B cell (primary cell): ENCODE data around the gene ZCCHC7. TPM values are rescaled to one million over a fixed set of nuclear protein-coding genes. Genes with fewer than 3 reads are reported as not detected.
"Not testable (repeated sequence)": the region's sequence is repeated elsewhere in the genome, so short reads cannot be mapped to it uniquely, and the experiment has no call there.

Experiments
- ATAC-seq: fragments of 200-7000 bp; cut with Tn5 transposase; one replicate; pipeline ENCODE4 v1.10.0; 2021; ENCODE audit warnings: low read depth, mild to moderate bottlenecking, moderate number of reproducible peaks, moderate library complexity
- CTCF ChIA-PET: fragments of 350-600 bp; sonication (Branson Sonifier 250); formaldehyde crosslinking; loops from one replicate; lab custom pipeline; 2021; ENCODE audit warnings: antibody characterized with exemption, inconsistent platforms; lab: Charles Lee
- POLR2A ChIA-PET: fragments of 350-600 bp; sonication (Branson Sonifier 250); formaldehyde crosslinking; loops from one replicate; lab custom pipeline; 2021; ENCODE audit warnings: antibody characterized with exemption; lab: Charles Lee
- DNase-seq: peaks from one replicate; pipeline ENCODE4 v3.0.0; 2013
- H2AFZ ChIP-seq: 2 replicates; pipeline ENCODE4 v1.6.1; 2012; ENCODE audit warnings: mild to moderate bottlenecking, low read depth, low read length; ENCODE audit not compliant: insufficient read depth, poor library complexity, severe bottlenecking
- H3K27ac ChIP-seq, 2 donors: 1 replicate in 1 of 2; 2 replicates in 1 of 2; pipeline ENCODE4 v1.5.1; 2012 to 2013; ENCODE audit warnings: low read length in 2 of 2, mild to moderate bottlenecking in 2 of 2, moderate library complexity in 1 of 2
- H3K27me3 ChIP-seq, 4 experiments: fragments of 200-600 bp in 1 of 4; sonication (generic) in 1 of 4; replicated peaks in 1 of 4; 1 replicate in 2 of 4; 2 replicates in 2 of 4; pipeline versions ENCODE4 v1.6.1 to v1.7.0; 2013 to 2016; ENCODE audit warnings: low read length in 3 of 4, mild to moderate bottlenecking in 2 of 4, mixed read lengths in 1 of 4, moderate library complexity in 1 of 4; ENCODE audit not compliant: insufficient read depth in 4 of 4, control insufficient read depth in 3 of 4; ENCODE audit errors: control extremely low read depth in 1 of 4
- H3K36me3 ChIP-seq, 2 experiments: replicated peaks in 1 of 2; 1 replicate in 1 of 2; 2 replicates in 1 of 2; pipeline versions ENCODE4 v1.6.1 to v1.7.1; 2013; ENCODE audit warnings: low read length in 1 of 2; ENCODE audit not compliant: insufficient read depth in 2 of 2, control insufficient read depth in 1 of 2; ENCODE audit errors: control extremely low read depth in 1 of 2, extremely low read depth in 1 of 2
- H3K4me1 ChIP-seq, 2 donors: fragments of 200-600 bp in 1 of 2; sonication (generic) in 1 of 2; 1 replicate in 1 of 2; 2 replicates in 1 of 2; pipeline versions ENCODE4 v1.5.1 to v1.6.1; 2013 to 2017; ENCODE audit warnings: low read length in 2 of 2; ENCODE audit not compliant: control insufficient read depth in 2 of 2, insufficient read depth in 2 of 2
- H3K4me2 ChIP-seq: replicated peaks from 2 replicates; pipeline ENCODE3; 2012; ENCODE audit warnings: mild to moderate bottlenecking, low read depth, low read length; ENCODE audit not compliant: poor library complexity, severe bottlenecking
- H3K4me3 ChIP-seq, 5 experiments: fragments of 200-600 bp in 1 of 5; sonication (generic) in 1 of 5; 1 replicate in 3 of 5; 2 replicates in 2 of 5; pipeline versions ENCODE4 v1.5.1 to v1.7.0; 2011 to 2016; ENCODE audit warnings: low read length in 4 of 5, mild to moderate bottlenecking in 4 of 5, low read depth in 2 of 5, control low read depth in 1 of 5, moderate library complexity in 1 of 5; ENCODE audit not compliant: insufficient read depth in 1 of 5; ENCODE audit errors: control extremely low read depth in 1 of 5, extremely low read depth in 1 of 5
- H3K79me2 ChIP-seq: fragments of 200-600 bp; sonication (generic); one replicate; pipeline ENCODE4 v1.6.0; 2016; ENCODE audit warnings: low read length; ENCODE audit not compliant: control insufficient read depth, insufficient read depth
- H3K9ac ChIP-seq: fragments of 200-600 bp; sonication (generic); 2 replicates; pipeline ENCODE4 v1.6.1; 2017; ENCODE audit warnings: mild to moderate bottlenecking, low read length, moderate library complexity
- H3K9me3 ChIP-seq, 3 donors: one replicate each; pipeline versions ENCODE4 v1.6.1 to v1.7.1; 2013; ENCODE audit warnings: low read length in 2 of 3; ENCODE audit not compliant: control insufficient read depth in 2 of 3, insufficient read depth in 1 of 3; ENCODE audit errors: control extremely low read depth in 1 of 3
- H4K20me1 ChIP-seq: 2 replicates; pipeline ENCODE4 v1.6.0; 2012; ENCODE audit warnings: mild to moderate bottlenecking, low read length; ENCODE audit not compliant: insufficient read depth, control insufficient read depth, poor library complexity, severe bottlenecking
- H3K27ac Mint-ChIP-seq: one replicate; pipeline ENCODE4 v1.8.0; 2021; ENCODE audit warnings: mixed read lengths
- H3K27me3 Mint-ChIP-seq: one replicate; pipeline ENCODE4 v1.8.0; 2021; ENCODE audit warnings: mixed read lengths
- H3K4me1 Mint-ChIP-seq: one replicate; pipeline ENCODE4 v1.8.0; 2021; ENCODE audit warnings: mixed read lengths
- H3K4me3 Mint-ChIP-seq: one replicate; pipeline ENCODE4 v1.8.0; 2021; ENCODE audit warnings: mixed read lengths
- H3K9me3 Mint-ChIP-seq: one replicate; pipeline ENCODE4 v1.8.0; 2022; ENCODE audit warnings: mixed read lengths; ENCODE audit not compliant: insufficient read depth
- CTCF ChIP-seq: fragments of 200-600 bp; IDR thresholded peaks from one replicate; pipeline ENCODE4 v1.8.0; 2022; ENCODE audit warnings: antibody characterized with exemption, mild to moderate bottlenecking
- EZH2 ChIP-seq: IDR thresholded peaks from 2 replicates; pipeline ENCODE4 v1.6.1; 2012; ENCODE audit warnings: borderline replicate concordance, low read depth, mild to moderate bottlenecking, moderate library complexity, low read length; ENCODE audit not compliant: insufficient read depth, poor library complexity, severe bottlenecking
- WGBS: methylation state at CpG from one replicate; pipeline ENCODE4 v1.1.5; 2013; ENCODE audit warnings: missing lambda C conversion rate; ENCODE audit not compliant: insufficient coverage; 5-methylcytosine and 5-hydroxymethylcytosine counted together
- intact Hi-C: fragments of 100-400 bp; cut with micrococcal nuclease; formaldehyde crosslinking; loops from one replicate; pipeline ENCODE4 v1.10.0; 2022
- polyA plus RNA-seq: library from polyadenylated mRNA; depleted of rRNA; stranded (reverse); fragments of >200 nt; gene quantifications from 2 replicates; pipeline ENCODE4 v1.2.3, GENCODE V29; 2012
- total RNA-seq, 2 donors: library from RNA; stranded (reverse); fragments of 120-200 nt in 1 of 2; gene quantifications; 1 replicate in 1 of 2; 2 replicates in 1 of 2; pipeline versions ENCODE4 v1.2.3 to v1.2.4, GENCODE V29; 2013 to 2022

ZCCHC7 gene
- total and polyA plus RNA-seq, 2 donors (not counting 1 experiment from before 2014, with no cell fraction given): 56.3 to 83.5 TPM

- Mint-ChIP-seq H3K4me3 (peak overlapping the region; percentile 82), H3K4me1 (peaks cover 73% of the 10 kb centered on the region), H3K27ac (peak overlapping the region; percentile 96)
- DNase-seq (peak; percentile 57), ATAC-seq (peak; percentile 19)
- peak overlapping the region; percentile 11 for H2AFZ ChIP-seq
- not testable (repeated sequence) for H3K9me3 Mint-ChIP-seq, H3K27me3 ChIP-seq, H4K20me1 ChIP-seq, H3K9me3 ChIP-seq, H3K27me3 Mint-ChIP-seq
- peaks cover 80% of the 10 kb centered on the region for H3K79me2 ChIP-seq
- H3K9ac ChIP-seq: peak overlapping the region; percentile 44
- peaks cover 0 to 33% of the 10 kb centered on the region in 2 experiments for H3K36me3 ChIP-seq
- H3K4me1 ChIP-seq: peaks cover 70 to 82% of the 10 kb centered on the region in 2 donors
- intact Hi-C loops: loop anchor here (2.0 to 5.0 kb wide), 4 partner anchors 14 to 268 kb away; partner anchors contain the start of gene PAX5
- peak overlapping the region; percentile 69 for H3K4me2 ChIP-seq
- CTCF ChIA-PET: interaction anchor here (1.1 to 2.1 kb wide), 7 partner anchors 21 to 430 kb away, joined by 3 to 6 read pairs (median 4); no protein-coding TSS in a partner anchor
- H3K27ac ChIP-seq: peak overlapping the region; percentile 79 to 88
- peak overlapping the region in 1 of 5 experiments; percentile 42 for H3K4me3 ChIP-seq
- POLR2A ChIA-PET: interaction anchor here (0.7 to 3.6 kb wide), 4 partner anchors 9 to 78 kb away, joined by 3 to 14 read pairs (median 4); no protein-coding TSS in a partner anchor
- 38% methylated on average over 4 of the region's 11 CpGs for WGBS
Observed at GRCh38 chr9:37303272-37303671, 182.9 kb downstream of the ZCCHC7 start.

GRCh38 chr9:37309136-37309535, 188.8 kb downstream of the ZCCHC7 start:
- Histone ChIP-seq H4K20me1 (no peaks in the 10 kb centered on the region), H3K4me2 (peak overlapping the region; percentile 13), H2AFZ (no peak overlapping the region), H3K79me2 (peaks cover 82% of the 10 kb centered on the region), H3K4me1 (peaks cover 27 to 42% of the 10 kb centered on the region in 2 donors), H3K27me3 (no peaks in the 10 kb centered on the region), H3K4me3 (no peak overlapping the region), H3K27ac (peak overlapping the region; percentile 5 to 64), H3K36me3 (peaks cover 1 to 61% of the 10 kb centered on the region in 2 experiments), H3K9me3 (peaks cover 0 to 3% (median 0%) of the 10 kb centered on the region in 3 donors), H3K9ac (no peak overlapping the region)
- Mint-ChIP-seq H3K27me3 (no peaks in the 10 kb centered on the region), H3K4me1 (peaks cover 35% of the 10 kb centered on the region), H3K27ac (peak overlapping the region; percentile 84), H3K4me3 (peak overlapping the region; percentile 16), H3K9me3 (no peaks in the 10 kb centered on the region)
- ChIA-PET CTCF (interaction anchor here (0.5 to 6.5 kb wide), 37 partner anchors 9 to 753 kb away, joined by 3 to 40 read pairs (median 4); no protein-coding TSS in a partner anchor), POLR2A (interaction anchor here (0.7 kb wide), 3 partner anchors 14 to 282 kb away, joined by 3 to 10 read pairs (median 5); partner anchors contain the start of gene PAX5)
- peak; percentile 76 for TF ChIP-seq CTCF
- TF ChIP-seq EZH2: no peak
- ATAC-seq (peak; percentile 82), DNase-seq (peak; percentile 77)
- intact Hi-C loops: loop anchor here (1.0 to 2.0 kb wide), 4 partner anchors 14 to 436 kb away; no protein-coding TSS in a partner anchor
- WGBS: 92% methylated on average over 2 of the region's 3 CpGs
